Fibroblast of skin of scalp (primary cell): Measurements from ENCODE around the gene STX16. TPM values are rescaled to one million over a fixed set of nuclear protein-coding genes. Genes with fewer than 3 reads are reported as not detected.

Experiments
- DNase-seq: peaks from one replicate; pipeline ENCODE4 v3.0.0-alpha.2; 2013
- polyA plus RNA-seq, 2 experiments: library from polyadenylated mRNA; unstranded; fragments of 120-200 nt; gene quantifications; one replicate each; pipeline ENCODE4 v1.2.1, GENCODE V29; 2013; ENCODE audit not compliant: insufficient read length in 2 of 2

STX16 gene
- 40.0 TPM for polyA plus RNA-seq (2013, experiment 1 of 2; ENCODE audit: insufficient read length)
- 44.8 TPM for polyA plus RNA-seq (2013, experiment 2 of 2; ENCODE audit: insufficient read length)

GRCh38 chr20:58650776-58651558, at the start of gene STX16:
Gene STX16, plus strand, starts transcription at chr20:58651283. Its CDS starts 724 bp downstream, at chr20:58652007.
- peak; percentile 96 for DNase-seq

GRCh38 chr20:58602124-58602523, 49.0 kb upstream of the STX16 start:
- no peak for DNase-seq

GRCh38 chr20:58603721-58604120, 47.4 kb upstream of the STX16 start:
- peak; percentile 85 for DNase-seq

GRCh38 chr20:58604128-58604881, 46.8 kb upstream of the STX16 start:
- DNase-seq, result no peak

GRCh38 chr20:58605292-58606065, 45.6 kb upstream of the STX16 start:
- no peak for DNase-seq

GRCh38 chr20:58606184-58606583, 44.9 kb upstream of the STX16 start:
- DNase-seq, result no peak

- no peak for DNase-seq
Measured at GRCh38 chr20:58608096-58608840, 42.8 kb upstream of the STX16 start.

- no peak for DNase-seq
Measured at GRCh38 chr20:58609026-58609425, 42.1 kb upstream of the STX16 start.

- DNase-seq, result no peak
Measured at GRCh38 chr20:58610071-58610800, 40.8 kb upstream of the STX16 start.

- DNase-seq, result no peak
Measured at GRCh38 chr20:58610811-58611210, 40.3 kb upstream of the STX16 start.

GRCh38 chr20:58611236-58612030, 39.6 kb upstream of the STX16 start:
- DNase-seq, result no peak

GRCh38 chr20:58612121-58612691, 38.9 kb upstream of the STX16 start:
- no peak for DNase-seq

GRCh38 chr20:58613061-58613854, 37.8 kb upstream of the STX16 start:
- no peak for DNase-seq

GRCh38 chr20:58614366-58614765, 36.7 kb upstream of the STX16 start:
- no peak for DNase-seq

GRCh38 chr20:58614984-58615760, 35.9 kb upstream of the STX16 start:
- no peak for DNase-seq

GRCh38 chr20:58616411-58616810, 34.7 kb upstream of the STX16 start:
- DNase-seq, result no peak

- DNase-seq, result no peak
Measured at GRCh38 chr20:58617158-58617557, 33.9 kb upstream of the STX16 start.

- DNase-seq, result peak; percentile 96
Measured at GRCh38 chr20:58618351-58619076, 32.6 kb upstream of the STX16 start.
